OCI-LY3 (cell line): Measurements from ENCODE around the gene CHD2.

Experiments
- CTCF ChIP-seq: fragments of 200-600, 300-600 bp; sonication (generic); IDR thresholded peaks from 2 replicates; pipeline ENCODE4 v1.5.1; 2014; ENCODE audit warnings: antibody characterized with exemption, low read length, low read depth
- EZH2phosphoT487 ChIP-seq: fragments of 200-600 bp; shearing (Covaris generic); IDR thresholded peaks from 2 replicates; pipeline ENCODE4 v1.6.1; 2018; ENCODE audit warnings: antibody characterized with exemption, mixed run types, low read depth

GRCh38 chr15:93067649-93068085, 167.5 kb downstream of the CHD2 start:
- no peak for TF ChIP-seq CTCF
- no peak for TF ChIP-seq EZH2phosphoT487
